ENCODE data around the gene MELTF. TPM values are rescaled to one million over a fixed set of nuclear protein-coding genes. Genes with fewer than 3 reads are reported as not detected.

Gene MELTF
- total RNA-seq, 2 experiments from 2014 or later, result 9.6 to 14.6 TPM

GRCh38 chr3:197003461-197004385, 25.9 kb downstream of the MELTF start:
- no peaks in the 10 kb centered on the region for H3K79me2 ChIP-seq (ENCODE audit: insufficient read depth, low read depth, low read length)
- H3K27ac ChIP-seq (ENCODE audit: low read depth, low read length, poor library complexity, severe bottlenecking), result peak overlapping the region; percentile 21
- no peaks in the 10 kb centered on the region for H3K9me2 ChIP-seq (ENCODE audit: insufficient read depth, low read length)
- intact Hi-C loops (cut with micrococcal nuclease; ENCODE audit: unreplicated experiment), result loop anchor here (1.0 to 10.0 kb wide), 2 partner anchors 184 to 511 kb away; no protein-coding TSS in a partner anchor
- H3K4me2 ChIP-seq (ENCODE audit: low read length), result peak overlapping the region; percentile 99
- TSS peak; percentile 86 for BruUV-seq (replicated peaks)
- peak overlapping the region; percentile 90 for H2AFZ ChIP-seq (ENCODE audit: low read length)
- TF ChIP-seq, protein P1, sequence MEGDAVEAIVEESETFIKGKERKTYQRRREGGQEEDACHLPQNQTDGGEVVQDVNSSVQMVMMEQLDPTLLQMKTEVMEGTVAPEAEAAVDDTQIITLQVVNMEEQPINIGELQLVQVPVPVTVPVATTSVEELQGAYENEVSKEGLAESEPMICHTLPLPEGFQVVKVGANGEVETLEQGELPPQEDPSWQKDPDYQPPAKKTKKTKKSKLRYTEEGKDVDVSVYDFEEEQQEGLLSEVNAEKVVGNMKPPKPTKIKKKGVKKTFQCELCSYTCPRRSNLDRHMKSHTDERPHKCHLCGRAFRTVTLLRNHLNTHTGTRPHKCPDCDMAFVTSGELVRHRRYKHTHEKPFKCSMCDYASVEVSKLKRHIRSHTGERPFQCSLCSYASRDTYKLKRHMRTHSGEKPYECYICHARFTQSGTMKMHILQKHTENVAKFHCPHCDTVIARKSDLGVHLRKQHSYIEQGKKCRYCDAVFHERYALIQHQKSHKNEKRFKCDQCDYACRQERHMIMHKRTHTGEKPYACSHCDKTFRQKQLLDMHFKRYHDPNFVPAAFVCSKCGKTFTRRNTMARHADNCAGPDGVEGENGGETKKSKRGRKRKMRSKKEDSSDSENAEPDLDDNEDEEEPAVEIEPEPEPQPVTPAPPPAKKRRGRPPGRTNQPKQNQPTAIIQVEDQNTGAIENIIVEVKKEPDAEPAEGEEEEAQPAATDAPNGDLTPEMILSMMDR (conservative IDR thresholded peaks at IDR 0.05; ENCODE audit: low read length), result 0 out of 2 replicates have a peak, but pooled peaks have one; percentile 16
- no peak for TF ChIP-seq EZH2phosphoT487 (IDR thresholded peaks at IDR 0.05; ENCODE audit: borderline replicate concordance, low read depth, low read length)
- H3K4me1 ChIP-seq (ENCODE audit: insufficient read depth, low read length, poor library complexity, severe bottlenecking), result peaks cover 25% of the 10 kb centered on the region
- H4K20me1 ChIP-seq (ENCODE audit: insufficient read depth, low read length), result no peaks in the 10 kb centered on the region; the same call in 1 of the 2 replicates
- ChIA-PET POLR2A (interaction anchor here (0.7 to 1.6 kb wide), 3 partner anchors 10 to 66 kb away, joined by 3 to 7 read pairs (median 4); no protein-coding TSS in a partner anchor), CTCF (ENCODE audit: unreplicated experiment) (interaction anchor here (0.7 to 1.2 kb wide), 2 partner anchors 19 to 462 kb away, joined by 3 to 4 read pairs; no protein-coding TSS in a partner anchor)
- H3K9me3 ChIP-seq (ENCODE audit: low read length), result no peaks in the 10 kb centered on the region
- H3K4me3 ChIP-seq (ENCODE audit: low read depth, low read length, poor library complexity, severe bottlenecking), result peak overlapping the region; percentile 71
- peak; percentile 41 for DNase-seq (ENCODE audit: low spot score)
- H3K36me3 ChIP-seq (ENCODE audit: insufficient read depth, low read length), result no peaks in the 10 kb centered on the region

GRCh38 chr3:197002701-197003454, 26.7 kb downstream of the MELTF start:
- H3K36me3 ChIP-seq (ENCODE audit: insufficient read depth, low read length), result no peaks in the 10 kb centered on the region
- H3K4me1 ChIP-seq (ENCODE audit: insufficient read depth, low read length, poor library complexity, severe bottlenecking), result peaks cover 25% of the 10 kb centered on the region
- intact Hi-C loops (cut with micrococcal nuclease; ENCODE audit: unreplicated experiment), result loop anchor here (1.0 to 10.0 kb wide), 4 partner anchors 20 to 512 kb away; partner anchors contain the start of gene MELTF
- no peaks in the 10 kb centered on the region; the same call in 1 of the 2 replicates for H4K20me1 ChIP-seq (ENCODE audit: insufficient read depth, low read length)
- H3K4me2 ChIP-seq (ENCODE audit: low read length), result peak overlapping the region; percentile 99
- no peaks in the 10 kb centered on the region for H3K79me2 ChIP-seq (ENCODE audit: insufficient read depth, low read depth, low read length)
- no peaks in the 10 kb centered on the region for H3K9me2 ChIP-seq (ENCODE audit: insufficient read depth, low read length)
- BruUV-seq (replicated peaks), result no TSS peak
- H2AFZ ChIP-seq (ENCODE audit: low read length), result peak overlapping the region; percentile 96
- peak; percentile 86 for DNase-seq (ENCODE audit: low spot score)
- H3K4me3 ChIP-seq (ENCODE audit: low read depth, low read length, poor library complexity, severe bottlenecking), result peak overlapping the region; percentile 71
- CTCF ChIA-PET (ENCODE audit: unreplicated experiment), result interaction anchor here (0.6 kb wide), 2 partner anchors 20 to 107 kb away, joined by 3 read pairs; no protein-coding TSS in a partner anchor
- H3K27ac ChIP-seq (ENCODE audit: low read depth, low read length, poor library complexity, severe bottlenecking), result no peak overlapping the region
- POLR2A ChIA-PET, result interaction anchor here (1.6 kb wide), 1 partner anchor 19 kb away, joined by 4 read pairs; no protein-coding TSS in a partner anchor
- TF ChIP-seq, protein P1 (conservative IDR thresholded peaks at IDR 0.05; ENCODE audit: low read length), result peak; percentile 68
- TF ChIP-seq EZH2phosphoT487 (IDR thresholded peaks at IDR 0.05; ENCODE audit: borderline replicate concordance, low read depth, low read length), result no peak
- H3K9me3 ChIP-seq (ENCODE audit: low read length), result no peaks in the 10 kb centered on the region

Data from OCI-LY7 (cell line).